Head of caudate nucleus (tissue), 42 donors: ENCODE data around the gene TSPOAP1.
A peak's percentile ranks its signal among the peaks of the same experiment; 100 is the strongest.

ENCODE experiments used
- DNase-seq, 42 donors: peaks; one replicate each; pipeline versions ENCODE4 v3.0.0 to v3.0.0-alpha.2; 2020 to 2021; ENCODE audit warnings: mixed read lengths in 7 of 42
- intact Hi-C: fragments of 100-400 bp; cut with DNase I; formaldehyde crosslinking; loops from one replicate; pipeline ENCODE4 v1.15.0; 2022

TSPOAP1 gene, protein sequence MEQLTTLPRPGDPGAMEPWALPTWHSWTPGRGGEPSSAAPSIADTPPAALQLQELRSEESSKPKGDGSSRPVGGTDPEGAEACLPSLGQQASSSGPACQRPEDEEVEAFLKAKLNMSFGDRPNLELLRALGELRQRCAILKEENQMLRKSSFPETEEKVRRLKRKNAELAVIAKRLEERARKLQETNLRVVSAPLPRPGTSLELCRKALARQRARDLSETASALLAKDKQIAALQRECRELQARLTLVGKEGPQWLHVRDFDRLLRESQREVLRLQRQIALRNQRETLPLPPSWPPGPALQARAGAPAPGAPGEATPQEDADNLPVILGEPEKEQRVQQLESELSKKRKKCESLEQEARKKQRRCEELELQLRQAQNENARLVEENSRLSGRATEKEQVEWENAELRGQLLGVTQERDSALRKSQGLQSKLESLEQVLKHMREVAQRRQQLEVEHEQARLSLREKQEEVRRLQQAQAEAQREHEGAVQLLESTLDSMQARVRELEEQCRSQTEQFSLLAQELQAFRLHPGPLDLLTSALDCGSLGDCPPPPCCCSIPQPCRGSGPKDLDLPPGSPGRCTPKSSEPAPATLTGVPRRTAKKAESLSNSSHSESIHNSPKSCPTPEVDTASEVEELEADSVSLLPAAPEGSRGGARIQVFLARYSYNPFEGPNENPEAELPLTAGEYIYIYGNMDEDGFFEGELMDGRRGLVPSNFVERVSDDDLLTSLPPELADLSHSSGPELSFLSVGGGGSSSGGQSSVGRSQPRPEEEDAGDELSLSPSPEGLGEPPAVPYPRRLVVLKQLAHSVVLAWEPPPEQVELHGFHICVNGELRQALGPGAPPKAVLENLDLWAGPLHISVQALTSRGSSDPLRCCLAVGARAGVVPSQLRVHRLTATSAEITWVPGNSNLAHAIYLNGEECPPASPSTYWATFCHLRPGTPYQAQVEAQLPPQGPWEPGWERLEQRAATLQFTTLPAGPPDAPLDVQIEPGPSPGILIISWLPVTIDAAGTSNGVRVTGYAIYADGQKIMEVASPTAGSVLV (N-terminal part only)

DNA sequence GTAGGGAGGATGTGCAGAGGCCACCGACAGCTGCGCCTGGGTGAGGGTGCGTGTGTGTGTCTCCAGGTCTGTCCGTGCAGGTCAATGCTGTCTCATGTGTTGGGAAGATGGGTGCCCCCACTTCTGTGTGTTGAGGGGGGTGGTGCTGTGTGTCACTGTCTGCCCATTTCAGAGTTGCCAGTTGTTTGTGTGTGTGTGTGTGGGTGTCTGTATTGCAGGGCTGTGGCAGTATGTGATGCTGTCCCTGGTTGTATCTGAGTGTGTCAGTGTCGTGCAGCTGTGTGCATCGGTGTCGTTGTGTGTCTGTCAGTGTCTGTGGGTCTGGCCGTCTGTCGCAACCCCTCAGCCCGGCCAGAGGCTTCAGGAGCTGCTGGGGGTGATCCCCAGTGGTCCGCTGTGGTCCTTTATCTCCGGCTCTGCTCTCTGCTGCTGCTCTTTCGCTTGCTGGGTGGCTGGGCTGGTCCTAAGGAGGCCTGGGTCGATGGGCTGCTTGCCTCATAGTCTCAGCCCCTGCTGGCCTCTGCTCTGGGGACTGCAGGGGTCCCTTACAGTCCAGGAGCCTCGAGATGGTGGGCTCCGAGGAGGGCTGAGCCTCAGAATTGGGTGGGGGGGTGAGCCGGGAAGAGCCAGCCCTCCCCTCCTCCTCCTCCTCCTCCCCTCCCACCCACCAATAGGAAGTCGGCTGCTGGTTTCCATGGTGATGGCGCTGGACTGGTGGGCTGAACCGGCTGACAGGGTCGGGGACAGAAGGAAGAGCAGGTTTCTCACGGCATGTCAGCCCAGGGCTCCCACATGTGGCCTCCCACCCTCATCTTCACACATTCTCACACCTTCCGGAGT lies at the start of gene TSPOAP1:
TSPOAP1 (minus strand) TSS at position 601 of the 840 bp plus-strand sequence. CDS start 875 bp downstream, outside the sequence.
- DNase-seq: peak in 40 of 42 donors; percentile 34 to 90 (median 77)
- intact Hi-C loops: no loop called here

DNA sequence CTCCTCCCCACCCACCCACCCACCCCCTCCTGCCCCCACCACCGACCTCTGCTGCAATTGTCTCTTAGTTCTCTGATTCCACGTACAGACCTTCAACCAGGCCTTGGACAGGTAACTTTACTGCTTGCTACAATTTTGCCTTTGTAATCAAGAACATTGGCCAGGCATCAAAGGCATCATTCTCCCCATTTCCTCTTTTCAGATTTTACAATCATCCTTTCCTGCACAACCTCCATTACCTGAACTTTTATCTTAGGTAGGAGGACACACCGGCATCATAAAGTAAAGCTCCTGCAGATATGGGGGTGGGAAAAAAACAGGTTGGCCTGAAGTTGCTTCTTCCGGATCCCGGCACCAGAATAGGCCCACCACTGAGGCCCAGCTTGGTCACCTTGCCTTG lies 49.1 kb upstream of the TSPOAP1 start:
- DNase-seq: no peak
- intact Hi-C loops: no loop called here

DNA sequence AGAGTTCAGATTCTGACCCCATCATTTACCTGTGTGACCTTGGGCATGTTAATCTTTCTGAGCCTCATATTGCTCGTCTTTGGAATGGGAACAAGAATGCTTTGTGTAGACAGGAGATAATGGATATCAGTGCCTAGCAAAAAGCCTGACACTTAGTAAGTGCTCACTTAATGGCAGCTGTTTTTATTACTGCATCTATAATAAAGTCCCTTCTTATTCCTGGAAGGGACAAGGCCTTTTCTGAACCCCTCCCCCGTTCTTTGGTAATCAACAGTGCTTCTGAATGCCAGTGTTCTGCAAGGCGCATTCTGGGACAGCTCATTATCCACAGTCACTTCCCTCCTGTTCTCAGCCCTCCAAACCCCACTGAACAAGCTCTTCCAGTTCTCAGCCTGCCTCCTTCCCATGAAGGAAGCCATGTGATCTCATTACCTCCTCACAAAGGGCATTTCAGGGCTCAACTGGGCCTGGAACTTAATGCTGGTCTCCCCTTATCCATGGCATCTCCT lies 48.6 kb upstream of the TSPOAP1 start:
- peak in 8 of 42 donors; percentile 8 to 49 (median 24) for DNase-seq

DNA sequence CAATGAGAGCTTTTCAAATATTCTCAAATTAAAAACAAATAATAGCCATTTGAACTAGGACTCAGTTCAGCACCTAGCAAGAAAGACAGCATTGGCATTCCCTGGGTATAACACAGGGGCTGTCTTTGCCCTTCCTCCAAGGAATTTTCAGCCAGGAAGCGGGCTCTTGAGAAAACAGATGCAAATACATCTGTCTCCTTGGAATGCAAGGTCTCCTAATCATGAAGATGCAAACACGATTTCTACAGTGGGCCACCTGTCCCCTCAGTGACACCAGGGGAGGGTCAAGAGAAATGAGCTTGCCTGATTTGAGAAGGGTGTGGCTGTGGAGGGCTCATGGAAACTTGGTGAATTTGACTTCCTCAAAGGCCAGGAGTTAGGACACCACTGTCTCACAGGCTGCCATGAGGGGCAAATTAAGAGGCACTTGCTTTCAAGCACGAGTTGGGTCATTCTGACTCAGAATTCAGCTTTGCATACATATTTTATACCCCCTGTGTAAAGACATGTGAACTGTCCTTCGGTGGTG lies 47.9 kb upstream of the TSPOAP1 start:
- intact Hi-C loops: no loop called here
- DNase-seq: no peak

More for the DNA sequence above, 48.6 kb upstream of the TSPOAP1 start:
- intact Hi-C loops: no loop called here

DNA sequence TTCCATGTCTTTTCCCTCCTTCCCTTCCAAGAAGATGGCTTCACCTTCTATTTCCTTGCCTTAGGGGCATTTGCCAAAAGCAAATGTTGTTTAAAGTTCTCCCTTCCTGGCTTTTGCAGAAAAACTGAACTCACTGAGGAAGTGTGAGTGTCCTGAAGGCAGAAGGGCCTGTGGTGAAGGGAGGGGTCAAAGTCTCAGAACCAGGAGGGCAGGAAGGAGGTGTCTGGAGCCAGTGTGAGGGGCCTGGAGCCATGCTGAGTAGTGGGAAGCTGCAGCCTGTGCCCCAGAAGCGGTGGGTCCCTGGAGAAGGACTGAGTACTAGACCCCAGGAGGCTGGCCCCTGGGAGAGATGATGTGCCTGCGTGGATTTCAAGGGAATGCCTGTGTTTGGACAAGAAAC lies 47.2 kb upstream of the TSPOAP1 start:
- no peak for DNase-seq
- intact Hi-C loops: no loop called here

DNA sequence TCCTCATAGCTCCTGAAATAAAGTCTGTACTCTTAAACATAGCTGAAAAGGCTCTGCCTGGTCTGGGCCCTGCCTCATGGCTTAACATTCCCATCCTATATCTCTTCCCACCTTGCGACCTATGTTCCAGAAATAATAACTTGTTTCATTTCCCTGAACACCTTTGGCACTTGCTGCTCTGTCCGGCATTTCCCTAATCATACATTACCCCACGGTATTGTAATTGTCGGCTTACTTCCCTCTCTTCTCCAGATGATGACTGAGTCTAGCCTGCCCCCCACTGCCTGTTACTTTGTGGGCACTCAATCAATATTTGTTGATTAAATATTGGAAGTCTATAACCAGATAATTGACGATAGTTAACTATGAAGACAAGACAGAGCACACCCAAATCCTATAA lies 46.7 kb upstream of the TSPOAP1 start:
- DNase-seq: no peak
- intact Hi-C loops: no loop called here

DNA sequence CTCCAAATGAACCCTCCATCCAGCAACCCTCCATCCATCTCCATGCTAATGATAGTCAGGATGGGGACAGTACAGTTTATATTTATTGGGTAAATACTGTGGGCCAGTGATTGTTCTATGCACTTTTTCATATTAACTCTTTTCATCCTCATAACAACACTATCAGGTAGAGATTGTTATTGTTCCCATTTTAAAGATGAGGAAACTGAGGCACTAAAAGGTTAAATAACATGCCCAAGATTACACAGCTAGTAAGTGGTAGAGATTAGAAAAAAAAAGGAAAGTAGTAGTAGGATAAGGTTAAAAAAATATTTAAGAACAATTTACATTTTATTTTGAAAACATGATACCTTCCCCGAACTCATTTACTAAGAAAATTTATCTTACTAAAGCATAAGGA lies 45.3 kb upstream of the TSPOAP1 start:
- intact Hi-C loops: no loop called here
- no peak for DNase-seq

DNA sequence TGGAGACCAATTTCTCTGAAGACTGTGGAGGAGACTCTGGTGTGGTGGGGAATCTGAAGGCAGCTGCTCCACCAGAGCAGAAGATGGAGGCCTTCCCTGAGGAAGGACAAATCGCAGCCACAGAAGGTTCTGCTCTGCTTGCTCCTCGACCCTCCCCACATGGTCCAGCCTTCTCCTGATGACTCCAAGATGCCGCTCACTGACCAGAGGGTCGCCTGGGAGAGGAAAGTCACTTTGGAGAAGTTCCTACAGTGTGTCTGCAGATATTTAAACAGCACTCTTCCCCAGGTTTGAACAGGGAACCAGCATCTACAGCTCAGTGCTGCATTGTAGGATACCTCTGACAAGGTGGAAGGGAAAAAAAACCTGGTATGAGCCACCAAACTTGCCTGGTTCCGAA lies 44.4 kb upstream of the TSPOAP1 start:
- intact Hi-C loops: no loop called here
- no peak for DNase-seq

DNA sequence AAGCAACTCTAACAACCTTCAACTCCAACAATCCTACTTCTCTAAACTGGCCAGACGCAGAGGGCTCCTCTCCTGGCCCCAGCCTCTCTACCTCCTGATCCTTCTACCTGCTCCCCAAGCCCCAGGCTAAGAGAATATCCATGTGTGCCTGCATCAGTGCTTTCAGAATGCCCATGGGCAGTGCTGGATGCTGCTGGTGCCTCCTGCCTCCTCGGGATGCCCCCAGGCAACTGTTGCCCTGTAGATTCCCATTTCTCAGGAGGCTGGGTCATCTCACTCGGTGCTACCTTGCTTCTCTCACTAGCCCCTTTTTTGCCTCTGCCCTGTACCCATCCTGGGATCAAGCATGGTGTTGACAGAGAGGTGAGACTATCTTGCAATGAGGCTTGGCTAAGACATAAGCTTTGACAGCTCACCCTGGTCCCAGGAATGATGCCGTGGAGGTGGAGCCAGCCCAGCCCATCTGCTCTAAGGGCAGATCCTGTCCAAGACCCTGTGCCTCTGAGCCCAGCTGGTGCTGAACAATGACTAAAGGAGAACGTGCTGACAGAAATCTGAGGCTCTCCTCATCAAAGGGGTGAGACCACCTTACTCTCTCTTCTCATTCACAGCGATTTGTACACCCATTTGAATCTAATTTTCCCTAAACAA lies 42.8 kb upstream of the TSPOAP1 start:
- DNase-seq: no peak
- intact Hi-C loops: no loop called here

DNA sequence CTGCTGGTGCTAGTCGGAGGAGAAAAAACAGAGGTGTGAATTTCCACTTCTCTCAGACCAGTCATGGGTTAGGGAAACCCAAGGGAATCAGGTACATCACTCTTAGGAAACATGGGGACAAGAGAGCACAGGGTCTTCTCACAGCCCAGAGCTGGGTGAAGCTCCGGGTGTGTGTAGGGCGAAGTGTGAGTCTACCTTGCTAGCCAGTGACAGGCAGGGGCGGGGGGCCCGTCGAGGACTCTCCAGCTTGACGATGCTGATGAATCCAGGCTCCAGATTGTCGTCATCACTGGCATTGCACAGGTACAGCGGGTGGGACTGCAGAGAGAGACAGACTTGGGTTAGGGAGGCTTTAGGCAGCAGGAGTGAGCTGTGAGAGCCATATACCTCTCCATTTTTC lies 42.1 kb upstream of the TSPOAP1 start:
- DNase-seq: no peak
- intact Hi-C loops: no loop called here

DNA sequence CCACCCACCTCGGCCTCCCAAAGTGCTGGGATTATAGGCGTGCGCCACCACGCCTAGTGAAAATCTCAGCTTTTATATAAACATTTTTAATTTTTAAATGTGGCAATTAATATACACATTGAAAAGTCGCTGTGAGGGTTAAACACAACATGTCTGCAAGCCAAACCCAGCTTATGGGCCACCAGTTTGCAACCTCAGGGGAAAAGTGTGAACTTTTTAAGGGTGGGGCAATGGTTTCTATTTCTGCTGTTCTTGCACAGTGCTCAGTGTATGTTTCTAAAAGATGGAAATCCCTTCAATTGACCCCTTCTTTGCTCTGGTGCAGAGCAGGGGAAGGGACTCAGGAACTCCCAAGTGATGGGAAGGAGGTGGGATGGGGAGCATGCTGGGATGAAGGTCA lies 41.7 kb upstream of the TSPOAP1 start:
- intact Hi-C loops: no loop called here
- no peak for DNase-seq

DNA sequence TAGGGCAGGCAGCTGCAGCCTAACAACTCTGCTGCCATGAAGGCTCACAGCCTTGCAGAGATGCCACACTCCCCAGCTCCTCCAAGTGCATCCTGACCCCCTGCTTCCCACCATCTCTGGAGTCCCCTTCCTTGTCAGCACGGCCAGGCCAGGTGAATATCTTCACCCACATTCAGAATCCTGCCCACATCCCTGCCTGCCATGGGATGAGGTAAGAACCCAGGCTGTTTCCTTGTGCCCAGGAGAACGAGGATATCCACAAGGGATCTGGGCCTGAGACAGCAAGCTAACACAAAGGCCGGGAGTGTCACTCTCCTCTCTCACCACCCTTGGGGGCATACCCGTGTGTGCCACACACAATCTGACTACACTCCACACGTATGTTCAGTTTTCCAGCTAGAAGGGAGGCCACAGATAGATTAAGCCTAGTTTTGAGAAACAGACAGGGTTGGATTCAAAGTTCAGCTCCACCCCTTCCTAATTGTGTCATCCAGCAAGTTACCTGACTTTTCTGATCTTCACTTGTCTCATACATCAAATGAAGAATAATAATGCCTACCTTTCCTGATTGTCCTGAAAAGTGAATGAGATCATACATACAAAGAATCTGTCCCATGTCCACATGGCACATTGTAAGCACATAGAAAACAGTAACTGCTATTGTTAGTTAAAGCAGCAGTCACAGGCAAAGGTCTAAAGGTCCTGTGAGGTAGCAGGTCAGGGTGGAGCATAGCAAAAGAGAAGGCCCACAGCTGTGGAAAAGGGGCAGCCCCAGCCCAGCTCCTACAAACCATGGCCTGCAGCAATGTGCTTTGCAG lies 40.8 kb upstream of the TSPOAP1 start:
- intact Hi-C loops: no loop called here
- DNase-seq: no peak

DNA sequence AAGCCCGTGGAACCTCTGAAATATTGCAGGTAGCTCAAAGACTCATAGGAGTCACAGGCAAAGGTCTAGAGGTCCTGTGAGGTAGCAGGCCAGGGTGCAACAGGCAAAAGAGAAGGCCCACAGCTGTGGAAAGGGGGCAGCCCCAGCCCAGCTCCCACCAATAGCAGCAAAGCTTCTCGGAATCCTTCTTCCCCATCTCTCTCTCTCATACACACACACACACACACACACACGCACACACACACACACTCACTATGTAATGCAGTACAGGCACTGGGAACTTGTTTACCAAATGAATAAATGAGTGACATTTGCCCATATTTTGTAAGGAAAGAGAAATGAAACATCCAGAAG lies 40.2 kb upstream of the TSPOAP1 start:
- intact Hi-C loops: no loop called here
- DNase-seq: no peak

DNA sequence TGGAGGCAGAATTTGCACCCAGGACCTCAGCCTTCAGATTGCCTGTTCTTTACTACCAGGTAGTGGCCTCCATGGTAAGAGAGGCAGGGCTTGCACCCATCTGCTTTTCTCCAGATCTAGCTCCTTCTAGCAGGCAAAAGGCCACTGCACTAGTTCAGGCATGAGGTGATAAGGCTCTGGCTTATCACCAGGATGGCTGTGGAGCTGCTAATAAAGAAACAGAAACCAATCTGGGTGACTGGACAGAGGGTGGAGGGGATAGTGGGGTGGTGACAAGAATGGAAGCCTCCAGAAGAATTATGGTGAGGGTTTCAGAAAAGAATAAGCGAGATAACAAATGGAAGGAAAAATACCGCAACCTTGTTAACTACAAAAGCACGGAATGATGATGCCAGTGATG lies 38.9 kb upstream of the TSPOAP1 start:
- intact Hi-C loops: no loop called here
- DNase-seq: no peak

DNA sequence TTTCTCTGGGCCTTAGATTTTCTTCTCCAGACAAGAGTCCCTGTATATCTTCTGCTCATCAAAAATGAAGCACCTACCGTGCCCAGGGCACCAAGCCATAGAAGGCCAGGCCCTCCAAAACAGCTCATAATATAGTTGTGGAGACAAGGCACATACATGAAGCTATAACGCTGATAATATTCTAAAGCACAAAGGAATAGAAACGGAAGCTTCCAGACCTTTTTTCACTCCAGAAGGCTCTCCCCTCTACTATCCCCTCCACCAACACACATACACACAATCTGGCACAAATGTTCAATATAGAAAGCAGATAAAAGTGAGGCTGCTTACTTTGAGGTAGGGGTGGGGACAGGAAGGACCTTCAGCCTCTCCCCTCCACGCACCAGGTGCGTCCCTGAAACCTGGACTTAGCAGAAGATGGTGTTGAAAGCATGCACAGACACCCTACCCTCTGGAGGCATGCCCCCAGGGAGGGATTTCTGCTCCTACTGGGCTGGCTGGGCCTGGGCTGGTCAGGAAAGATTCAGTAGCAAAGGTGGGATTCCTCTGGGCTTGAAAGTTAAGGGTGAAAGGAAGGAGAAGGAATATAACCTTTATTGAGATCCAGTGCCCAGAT lies 37.5 kb upstream of the TSPOAP1 start:
- DNase-seq: no peak

DNA sequence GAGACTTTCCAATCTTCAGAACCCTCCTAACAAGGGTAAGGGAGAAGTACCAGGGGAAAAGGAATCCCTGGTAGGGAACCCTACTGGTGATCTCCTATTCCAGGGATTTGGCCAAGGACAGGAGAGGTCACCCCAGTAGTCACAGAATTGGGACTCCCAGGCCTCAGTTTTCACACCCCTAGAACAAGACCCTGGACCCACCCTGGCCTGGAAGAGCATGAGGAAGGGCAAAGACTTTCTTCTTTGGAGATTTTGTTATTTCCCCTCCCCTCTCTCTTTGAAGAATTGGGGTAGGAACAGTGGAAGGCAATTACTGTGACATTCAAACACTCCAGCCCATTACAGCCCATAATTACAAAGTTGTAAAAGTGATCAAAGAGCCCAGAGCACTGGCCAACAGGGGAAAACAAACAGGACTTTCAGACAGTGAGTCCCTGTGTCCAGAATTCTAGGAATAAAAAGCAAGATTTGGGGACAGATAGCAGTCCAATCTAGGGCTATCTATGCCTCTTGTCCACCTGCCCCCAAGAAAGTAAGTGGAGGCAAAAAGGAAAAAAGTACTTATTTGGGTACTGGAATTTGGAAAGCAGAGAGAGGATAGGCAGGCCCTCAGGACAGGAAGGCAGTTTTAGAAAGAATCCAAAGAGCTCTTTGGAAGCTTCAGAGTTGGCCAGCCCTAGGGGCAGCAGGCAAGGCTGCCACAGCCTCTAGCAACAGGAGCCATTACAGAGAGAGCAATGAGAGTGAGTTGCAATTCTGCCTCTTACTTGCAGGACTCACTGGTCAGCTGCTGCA lies 36.8 kb upstream of the TSPOAP1 start:
- intact Hi-C loops: no loop called here
- no peak for DNase-seq

More for the DNA sequence above, 37.5 kb upstream of the TSPOAP1 start:
- intact Hi-C loops: no loop called here
